Measurements from ENCODE around the gene CHST2. TPM values are rescaled to one million over a fixed set of nuclear protein-coding genes. Genes with fewer than 3 reads are reported as not detected.
A peak's percentile ranks its signal among the peaks of the same experiment; 100 is the strongest.
"Not testable (repeated sequence)": the region's sequence is repeated elsewhere in the genome, so short reads cannot be mapped to it uniquely, and the experiment has no call there.

Gene CHST2
- total and polyA plus RNA-seq, 2 experiments from 2014 or later: 2.1 to 12.0 TPM

- no peak for TF ChIP-seq EZH2 (IDR thresholded peaks at IDR 0.05; ENCODE audit: insufficient read depth, poor library complexity, severe bottlenecking)
- TF ChIP-seq EZH2phosphoT487 (IDR thresholded peaks at IDR 0.05; ENCODE audit: insufficient read depth, low read depth): no peak
- Histone ChIP-seq H4K20me1 (ENCODE audit: insufficient read depth) (no peaks in the 10 kb centered on the region), H2AFZ (no peak overlapping the region), H3K79me2 (ENCODE audit: insufficient read depth) (no peaks in the 10 kb centered on the region), H3K4me3 (no peak overlapping the region), H3K27me3 (replicated peaks; ENCODE audit: insufficient read depth) (no peaks in the 10 kb centered on the region), H3K36me3 (ENCODE audit: low read depth) (no peaks in the 10 kb centered on the region), H3K27ac (no peak overlapping the region), H3K9me2 (ENCODE audit: insufficient read depth) (no peaks in the 10 kb centered on the region), H3K9ac (no peak overlapping the region), H3K4me2 (ENCODE audit: unreplicated experiment) (no peak overlapping the region), H3K4me1 (ENCODE audit: insufficient read depth) (peaks cover 15% of the 10 kb centered on the region), H3K9me3 (ENCODE audit: low read depth) (no peaks in the 10 kb centered on the region), H3F3A (ENCODE audit: insufficient read depth) (peaks cover 20% of the 10 kb centered on the region)
- 72 to 80% methylated on average over 3 of the region's 3 CpGs for WGBS, 2 experiments (ENCODE audit: low coverage in 1 of 2, low lambda C conversion rate in 2 of 2, missing lambda C conversion rate in 2 of 2)
- no peak for DNase-seq
- in situ Hi-C loops (cut with MboI): no loop called here
These were observed 44.1 kb downstream of the CHST2 start for GRCh38 chr3:143163562-143164100.

GRCh38 chr3:143165211-143165610 is 45.6 kb downstream of the CHST2 start:
- Histone ChIP-seq H4K20me1 (ENCODE audit: insufficient read depth) (no peaks in the 10 kb centered on the region), H3K9me3 (ENCODE audit: low read depth) (no peaks in the 10 kb centered on the region), H3K27ac (no peak overlapping the region), H3F3A (ENCODE audit: insufficient read depth) (peaks cover 15% of the 10 kb centered on the region; the same call in 1 of the 2 replicates), H3K9ac (no peak overlapping the region), H3K9me2 (ENCODE audit: insufficient read depth) (no peaks in the 10 kb centered on the region), H3K79me2 (ENCODE audit: insufficient read depth) (no peaks in the 10 kb centered on the region), H3K4me1 (ENCODE audit: insufficient read depth) (peaks cover 11% of the 10 kb centered on the region), H3K4me2 (ENCODE audit: unreplicated experiment) (no peak overlapping the region), H2AFZ (no peak overlapping the region; the same call in 1 of the 2 replicates), H3K36me3 (ENCODE audit: low read depth) (no peaks in the 10 kb centered on the region), H3K4me3 (no peak overlapping the region), H3K27me3 (replicated peaks; ENCODE audit: insufficient read depth) (no peaks in the 10 kb centered on the region)
- DNase-seq: no peak
- TF ChIP-seq EZH2phosphoT487 (IDR thresholded peaks at IDR 0.05; ENCODE audit: insufficient read depth, low read depth) (no peak), EZH2 (IDR thresholded peaks at IDR 0.05; ENCODE audit: insufficient read depth, poor library complexity, severe bottlenecking) (no peak)
- in situ Hi-C loops (cut with MboI): no loop called here
- 97 to 100% methylated on average over 1 of the region's 1 CpG for WGBS, 2 experiments (ENCODE audit: low coverage in 1 of 2, low lambda C conversion rate in 2 of 2, missing lambda C conversion rate in 2 of 2)

- not testable (repeated sequence) for H3K9me2 ChIP-seq (ENCODE audit: insufficient read depth)
These were observed 46.2 kb downstream of the CHST2 start for GRCh38 chr3:143165612-143166285.

GRCh38 chr3:143166376-143166775 is 46.8 kb downstream of the CHST2 start:
- H3K36me3 ChIP-seq (ENCODE audit: low read depth): no peaks in the 10 kb centered on the region
- TF ChIP-seq EZH2phosphoT487 (IDR thresholded peaks at IDR 0.05; ENCODE audit: insufficient read depth, low read depth): no peak
- H3K9me3 ChIP-seq (ENCODE audit: low read depth): no peaks in the 10 kb centered on the region
- in situ Hi-C loops (cut with MboI): no loop called here
- H2AFZ ChIP-seq: no peak overlapping the region
- no peak overlapping the region for H3K27ac ChIP-seq
- no peaks in the 10 kb centered on the region for H4K20me1 ChIP-seq (ENCODE audit: insufficient read depth)
- no peaks in the 10 kb centered on the region for H3K27me3 ChIP-seq (replicated peaks; ENCODE audit: insufficient read depth)
- WGBS, 2 experiments (ENCODE audit: low coverage in 1 of 2, low lambda C conversion rate in 2 of 2, missing lambda C conversion rate in 2 of 2): 86 to 93% methylated on average over 3 of the region's 3 CpGs
- H3K4me2 ChIP-seq (ENCODE audit: unreplicated experiment): no peak overlapping the region
- no peak overlapping the region for H3K9ac ChIP-seq
- H3K79me2 ChIP-seq (ENCODE audit: insufficient read depth): no peaks in the 10 kb centered on the region
- H3K9me2 ChIP-seq (ENCODE audit: insufficient read depth): no peaks in the 10 kb centered on the region
- no peak for DNase-seq
- H3F3A ChIP-seq (ENCODE audit: insufficient read depth): peaks cover 27% of the 10 kb centered on the region
- H3K4me3 ChIP-seq: no peak overlapping the region
- peaks cover 19% of the 10 kb centered on the region for H3K4me1 ChIP-seq (ENCODE audit: insufficient read depth)

More at GRCh38 chr3:143165612-143166285, 46.2 kb downstream of the CHST2 start:
- H3K36me3 ChIP-seq (ENCODE audit: low read depth); H3K79me2 ChIP-seq (ENCODE audit: insufficient read depth); H3K27me3 ChIP-seq (replicated peaks; ENCODE audit: insufficient read depth); H3K4me2 ChIP-seq (ENCODE audit: unreplicated experiment); H2AFZ ChIP-seq; in situ Hi-C loops (cut with MboI); H3K9me3 ChIP-seq (ENCODE audit: low read depth); H3K27ac ChIP-seq; H3K4me3 ChIP-seq; H3K9ac ChIP-seq; H4K20me1 ChIP-seq (ENCODE audit: insufficient read depth): not testable (repeated sequence)
- DNase-seq: peak; percentile 70
- WGBS, 2 experiments (ENCODE audit: low coverage in 1 of 2, low lambda C conversion rate in 2 of 2, missing lambda C conversion rate in 2 of 2): 74 to 77% methylated on average over 5 of the region's 5 CpGs
- H3F3A ChIP-seq (ENCODE audit: insufficient read depth): peaks cover 20% of the 10 kb centered on the region
- peaks cover 13% of the 10 kb centered on the region for H3K4me1 ChIP-seq (ENCODE audit: insufficient read depth)
